Liver (tissue), 9 donors: Measurements from ENCODE around the gene RBM33. TPM values are rescaled to one million over a fixed set of nuclear protein-coding genes. Genes with fewer than 3 reads are reported as not detected.

ENCODE experiments used
- DNase-seq: peaks from one replicate; pipeline ENCODE4 v3.0.0-alpha.2; 2017; ENCODE audit warnings: low spot score
- H3K27ac ChIP-seq, 2 donors: one replicate each; pipeline ENCODE4 v1.7.0; 2013; ENCODE audit warnings: inconsistent platforms in 2 of 2, low read length in 2 of 2, control low read depth in 1 of 2, low read depth in 1 of 2, mild to moderate bottlenecking in 1 of 2
- H3K27me3 ChIP-seq, 4 donors: one replicate each; pipeline versions ENCODE4 v1.6.1 to v1.7.0; 2013; ENCODE audit warnings: low read length in 3 of 4, inconsistent platforms in 1 of 4, mild to moderate bottlenecking in 1 of 4, moderate library complexity in 1 of 4; ENCODE audit not compliant: control insufficient read depth in 4 of 4, insufficient read depth in 4 of 4
- H3K36me3 ChIP-seq, 4 donors: one replicate each; pipeline versions ENCODE4 v1.6.1 to v1.7.0; 2013; ENCODE audit warnings: low read length in 3 of 4, mild to moderate bottlenecking in 3 of 4, low read depth in 1 of 4, moderate library complexity in 1 of 4; ENCODE audit not compliant: control insufficient read depth in 4 of 4, insufficient read depth in 3 of 4
- H3K4me1 ChIP-seq, 4 donors: one replicate each; pipeline versions ENCODE4 v1.6.1 to v1.7.0; 2013; ENCODE audit warnings: low read length in 3 of 4, mild to moderate bottlenecking in 3 of 4, moderate library complexity in 1 of 4; ENCODE audit not compliant: control insufficient read depth in 4 of 4, insufficient read depth in 4 of 4
- H3K4me3 ChIP-seq, 3 donors: one replicate each; pipeline versions ENCODE4 v1.6.1 to v1.7.0; 2013; ENCODE audit warnings: low read length in 3 of 3, control low read depth in 1 of 3, low read depth in 1 of 3, mild to moderate bottlenecking in 1 of 3
- H3K9ac ChIP-seq, 2 donors: one replicate each; pipeline ENCODE4 v1.7.0; 2013; ENCODE audit warnings: low read length in 2 of 2, mild to moderate bottlenecking in 2 of 2, moderate library complexity in 2 of 2, control low read depth in 1 of 2, low read depth in 1 of 2
- H3K9me3 ChIP-seq, 4 donors: one replicate each; pipeline versions ENCODE4 v1.6.1 to v1.7.0; 2013; ENCODE audit warnings: low read length in 3 of 4; ENCODE audit not compliant: control insufficient read depth in 4 of 4
- EGR1 ChIP-seq, 2 donors: IDR thresholded peaks; 2 replicates each; pipeline ENCODE4 v1.6.1; 2016 to 2018; ENCODE audit warnings: antibody characterized with exemption in 2 of 2, low read depth in 2 of 2
- FOXA1 ChIP-seq: IDR thresholded peaks from 2 replicates; pipeline ENCODE4 v1.6.1; 2016; ENCODE audit warnings: antibody characterized with exemption
- FOXA2 ChIP-seq: IDR thresholded peaks from 2 replicates; pipeline ENCODE4 v1.6.1; 2016; ENCODE audit warnings: antibody characterized with exemption
- GABPA ChIP-seq, 2 donors: IDR thresholded peaks in 1 of 2; conservative IDR thresholded peaks in 1 of 2; 2 replicates each; pipeline ENCODE4 v1.6.1; 2016; ENCODE audit warnings: antibody characterized with exemption in 2 of 2, mild to moderate bottlenecking in 1 of 2, moderate library complexity in 1 of 2
- HNF4A ChIP-seq, 2 donors: conservative IDR thresholded peaks; 2 replicates each; pipeline ENCODE4 v1.6.1; 2016; ENCODE audit warnings: antibody characterized with exemption in 2 of 2, mild to moderate bottlenecking in 2 of 2
- JUND ChIP-seq, 2 donors: IDR thresholded peaks; 2 replicates each; pipeline ENCODE4 v1.6.1; 2016; ENCODE audit warnings: antibody characterized with exemption in 2 of 2
- NR2F2 ChIP-seq: IDR thresholded peaks from 2 replicates; pipeline ENCODE4 v1.6.1; 2016; ENCODE audit warnings: antibody characterized with exemption
- RAD21 ChIP-seq, 2 donors: IDR thresholded peaks; 2 replicates each; pipeline ENCODE4 v1.6.1; 2016; ENCODE audit warnings: antibody characterized with exemption in 2 of 2, mild to moderate bottlenecking in 2 of 2
- RXRA ChIP-seq, 2 donors: IDR thresholded peaks; 2 replicates each; pipeline ENCODE4 v1.6.1; 2017 to 2018; ENCODE audit warnings: antibody characterized with exemption in 2 of 2, mild to moderate bottlenecking in 1 of 2
- TAF1 ChIP-seq: conservative IDR thresholded peaks from 2 replicates; pipeline ENCODE4 v1.6.1; 2016; ENCODE audit warnings: antibody characterized with exemption, mild to moderate bottlenecking
- YY1 ChIP-seq: IDR thresholded peaks from 2 replicates; pipeline ENCODE4 v1.6.1; 2016; ENCODE audit warnings: antibody characterized with exemption, mild to moderate bottlenecking
- WGBS: extraction: QIAGEN DNeasy Blood & Tissue Kit; methylation state at CpG from one replicate; pipeline ENCODE4 v1.1.7; 2013; 5-methylcytosine and 5-hydroxymethylcytosine counted together
- polyA plus RNA-seq, 2 donors: library from polyadenylated mRNA; stranded (reverse) in 1 of 2; unstranded in 1 of 2; fragments of 200-250 nt in 1 of 2; fragments of >200 nt in 1 of 2; fragmentation: Nextera tagmentation in 1 of 2; extraction: Ambion mirVana in 1 of 2; gene quantifications; one replicate each; pipeline versions ENCODE4 v1.2.1 to v1.2.3, GENCODE V29; 2013 to 2015
- total RNA-seq, 2 donors: library from RNA; depleted of rRNA; stranded (reverse); fragments of >200 nt; gene quantifications; one replicate each; pipeline ENCODE4 v1.2.3, GENCODE V29; 2014
- TF ChIP-seq, protein P1 (sequence below): IDR thresholded peaks from 2 replicates; pipeline ENCODE4 v1.6.1; 2016; ENCODE audit warnings: antibody characterized with exemption
- TF ChIP-seq, protein P2 (sequence below): IDR thresholded peaks from 2 replicates; pipeline ENCODE4 v1.6.1; 2016; ENCODE audit warnings: antibody characterized with exemption, mild to moderate bottlenecking
- TF ChIP-seq, protein P3 (sequence below): IDR thresholded peaks from 2 replicates; pipeline ENCODE4 v1.6.1; 2016; ENCODE audit warnings: antibody characterized with exemption
- donor health status: healthy.
- donor health status: healthy.
- donor health status: healthy.
- donor health status: healthy.
- donor health status: healthy.

Gene RBM33
- total and polyA plus RNA-seq, 4 donors = 7.8 to 48.9 (median 28.2) TPM

DNA sequence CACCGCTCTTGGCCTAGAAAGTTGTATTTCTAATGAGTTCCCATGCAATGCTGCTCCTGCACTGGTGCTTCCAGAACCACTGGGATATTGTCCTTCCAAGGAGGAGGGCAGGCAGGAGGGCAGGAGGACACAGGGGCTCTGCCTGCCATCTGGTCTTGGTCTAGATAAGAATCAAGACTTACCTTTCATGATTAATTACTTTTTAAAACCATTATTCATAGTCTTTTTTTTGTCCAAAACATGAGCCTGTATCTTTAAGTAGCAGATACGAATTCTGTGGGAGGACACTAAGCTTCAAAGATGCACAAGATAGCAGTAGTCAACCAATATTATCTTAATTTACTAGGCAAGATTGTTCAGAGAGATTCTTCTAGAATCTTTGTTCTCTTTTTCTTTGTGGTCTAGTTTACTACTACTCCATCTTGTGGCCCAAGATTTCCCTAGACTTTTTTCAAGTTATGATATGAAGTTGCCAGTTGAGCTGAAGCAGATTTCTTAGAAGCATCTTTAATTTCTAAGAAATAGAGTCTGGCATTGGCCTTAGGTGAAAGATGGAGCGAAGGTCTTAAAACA is 57.6 kb downstream of the RBM33 start:
- Histone ChIP-seq H3K27me3 (no peaks in the 10 kb centered on the region), H3K36me3 (peaks cover 11 to 34% (median 31%) of the 10 kb centered on the region in 4 donors), H3K4me1 (peaks cover 0 to 7% (median 0%) of the 10 kb centered on the region in 4 donors), H3K4me3 (no peak overlapping the region), H3K9me3 (no peaks in the 10 kb centered on the region), H3K9ac (no peak overlapping the region), H3K27ac (no peak overlapping the region)
- TF ChIP-seq FOXA1 = no peak
- TF ChIP-seq EGR1 (IDR thresholded peaks at IDR 0.05; ENCODE audit: low read depth in 2 of 2) = no peak
- TF ChIP-seq, protein P1, sequence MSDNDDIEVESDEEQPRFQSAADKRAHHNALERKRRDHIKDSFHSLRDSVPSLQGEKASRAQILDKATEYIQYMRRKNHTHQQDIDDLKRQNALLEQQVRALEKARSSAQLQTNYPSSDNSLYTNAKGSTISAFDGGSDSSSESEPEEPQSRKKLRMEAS = no peak
- no peak for TF ChIP-seq RAD21 (IDR thresholded peaks at IDR 0.05)
- TF ChIP-seq RXRA (IDR thresholded peaks at IDR 0.05) = no peak
- TF ChIP-seq, protein P2, sequence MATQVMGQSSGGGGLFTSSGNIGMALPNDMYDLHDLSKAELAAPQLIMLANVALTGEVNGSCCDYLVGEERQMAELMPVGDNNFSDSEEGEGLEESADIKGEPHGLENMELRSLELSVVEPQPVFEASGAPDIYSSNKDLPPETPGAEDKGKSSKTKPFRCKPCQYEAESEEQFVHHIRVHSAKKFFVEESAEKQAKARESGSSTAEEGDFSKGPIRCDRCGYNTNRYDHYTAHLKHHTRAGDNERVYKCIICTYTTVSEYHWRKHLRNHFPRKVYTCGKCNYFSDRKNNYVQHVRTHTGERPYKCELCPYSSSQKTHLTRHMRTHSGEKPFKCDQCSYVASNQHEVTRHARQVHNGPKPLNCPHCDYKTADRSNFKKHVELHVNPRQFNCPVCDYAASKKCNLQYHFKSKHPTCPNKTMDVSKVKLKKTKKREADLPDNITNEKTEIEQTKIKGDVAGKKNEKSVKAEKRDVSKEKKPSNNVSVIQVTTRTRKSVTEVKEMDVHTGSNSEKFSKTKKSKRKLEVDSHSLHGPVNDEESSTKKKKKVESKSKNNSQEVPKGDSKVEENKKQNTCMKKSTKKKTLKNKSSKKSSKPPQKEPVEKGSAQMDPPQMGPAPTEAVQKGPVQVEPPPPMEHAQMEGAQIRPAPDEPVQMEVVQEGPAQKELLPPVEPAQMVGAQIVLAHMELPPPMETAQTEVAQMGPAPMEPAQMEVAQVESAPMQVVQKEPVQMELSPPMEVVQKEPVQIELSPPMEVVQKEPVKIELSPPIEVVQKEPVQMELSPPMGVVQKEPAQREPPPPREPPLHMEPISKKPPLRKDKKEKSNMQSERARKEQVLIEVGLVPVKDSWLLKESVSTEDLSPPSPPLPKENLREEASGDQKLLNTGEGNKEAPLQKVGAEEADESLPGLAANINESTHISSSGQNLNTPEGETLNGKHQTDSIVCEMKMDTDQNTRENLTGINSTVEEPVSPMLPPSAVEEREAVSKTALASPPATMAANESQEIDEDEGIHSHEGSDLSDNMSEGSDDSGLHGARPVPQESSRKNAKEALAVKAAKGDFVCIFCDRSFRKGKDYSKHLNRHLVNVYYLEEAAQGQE = no peak
- no peak for TF ChIP-seq HNF4A (conservative IDR thresholded peaks at IDR 0.05)
- TF ChIP-seq FOXA2 = no peak
- no peak for TF ChIP-seq NR2F2
- TF ChIP-seq JUND (IDR thresholded peaks at IDR 0.05) = no peak
- TF ChIP-seq GABPA (IDR thresholded peaks at IDR 0.05 in 1 of 2, conservative IDR thresholded peaks at IDR 0.05 in 1 of 2) = no peak
- TF ChIP-seq, protein P3, sequence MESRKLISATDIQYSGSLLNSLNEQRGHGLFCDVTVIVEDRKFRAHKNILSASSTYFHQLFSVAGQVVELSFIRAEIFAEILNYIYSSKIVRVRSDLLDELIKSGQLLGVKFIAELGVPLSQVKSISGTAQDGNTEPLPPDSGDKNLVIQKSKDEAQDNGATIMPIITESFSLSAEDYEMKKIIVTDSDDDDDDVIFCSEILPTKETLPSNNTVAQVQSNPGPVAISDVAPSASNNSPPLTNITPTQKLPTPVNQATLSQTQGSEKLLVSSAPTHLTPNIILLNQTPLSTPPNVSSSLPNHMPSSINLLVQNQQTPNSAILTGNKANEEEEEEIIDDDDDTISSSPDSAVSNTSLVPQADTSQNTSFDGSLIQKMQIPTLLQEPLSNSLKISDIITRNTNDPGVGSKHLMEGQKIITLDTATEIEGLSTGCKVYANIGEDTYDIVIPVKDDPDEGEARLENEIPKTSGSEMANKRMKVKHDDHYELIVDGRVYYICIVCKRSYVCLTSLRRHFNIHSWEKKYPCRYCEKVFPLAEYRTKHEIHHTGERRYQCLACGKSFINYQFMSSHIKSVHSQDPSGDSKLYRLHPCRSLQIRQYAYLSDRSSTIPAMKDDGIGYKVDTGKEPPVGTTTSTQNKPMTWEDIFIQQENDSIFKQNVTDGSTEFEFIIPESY = no peak
- TF ChIP-seq TAF1 = no peak
- no peak for DNase-seq
- WGBS = 93% methylated on average over 3 of the region's 3 CpGs

DNA sequence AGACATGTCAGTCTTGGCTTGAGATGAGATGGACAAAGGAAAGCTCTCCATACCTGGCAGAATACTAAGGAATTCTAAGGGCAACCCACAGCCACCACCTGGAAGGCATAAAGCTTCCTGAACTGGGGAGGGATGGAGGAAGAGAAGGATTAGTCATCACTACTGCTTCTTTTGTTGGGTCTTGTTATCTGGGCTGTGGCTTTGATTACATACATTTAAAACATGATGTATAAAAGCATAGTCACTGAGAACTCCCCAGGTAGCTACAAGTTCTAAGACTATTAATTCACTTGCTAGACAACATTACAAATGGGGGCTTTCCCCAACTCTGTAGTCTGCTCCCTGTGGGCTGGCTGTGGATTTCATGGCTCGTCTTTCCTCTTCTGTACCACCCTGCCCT is 58.2 kb downstream of the RBM33 start:
- H3K9me3 ChIP-seq = no peaks in the 10 kb centered on the region
- no peak for DNase-seq
- WGBS = 100% methylated on average over 1 of the region's 1 CpG
- no peaks in the 10 kb centered on the region for H3K27me3 ChIP-seq
- peaks cover 0 to 7% (median 0%) of the 10 kb centered on the region in 4 donors for H3K4me1 ChIP-seq
- no peak overlapping the region for H3K27ac ChIP-seq
- H3K36me3 ChIP-seq = peaks cover 13 to 40% (median 35%) of the 10 kb centered on the region in 4 donors
- H3K4me3 ChIP-seq = no peak overlapping the region
- TF ChIP-seq YY1 = no peak
- no peak for TF ChIP-seq RAD21 (IDR thresholded peaks at IDR 0.05)
- TF ChIP-seq HNF4A (conservative IDR thresholded peaks at IDR 0.05) = no peak
- H3K9ac ChIP-seq = no peak overlapping the region
